Measurements from ENCODE around the gene BHMT2.

Gene BHMT2

GRCh38 chr5:79120221-79120620 is 50.7 kb downstream of the BHMT2 start:
- no peak for DNase-seq
- Mint-ChIP-seq H3K27me3 (peaks cover 4% of the 10 kb centered on the region), H3K4me1 (ENCODE audit: low read depth) (peaks cover 3% of the 10 kb centered on the region), H3K4me3 (no peak overlapping the region), H3K36me3 (ENCODE audit: low read depth) (no peaks in the 10 kb centered on the region), H3K9me3 (no peaks in the 10 kb centered on the region), H3K27ac (no peak overlapping the region)

- no peaks in the 10 kb centered on the region for H3K9me3 Mint-ChIP-seq
- DNase-seq, result no peak
- H3K4me1 Mint-ChIP-seq (ENCODE audit: low read depth), result peaks cover 3% of the 10 kb centered on the region
- no peak overlapping the region for H3K4me3 Mint-ChIP-seq
- no peak overlapping the region for H3K27ac Mint-ChIP-seq
- H3K36me3 Mint-ChIP-seq (ENCODE audit: low read depth), result no peaks in the 10 kb centered on the region
- H3K27me3 Mint-ChIP-seq, result peaks cover 2% of the 10 kb centered on the region
Measured at GRCh38 chr5:79122973-79123372, 53.4 kb downstream of the BHMT2 start.

- Mint-ChIP-seq H3K36me3 (ENCODE audit: low read depth) (no peaks in the 10 kb centered on the region), H3K27ac (no peak overlapping the region), H3K9me3 (no peaks in the 10 kb centered on the region), H3K4me3 (no peak overlapping the region), H3K27me3 (peaks cover 2% of the 10 kb centered on the region), H3K4me1 (ENCODE audit: low read depth) (peaks cover 3% of the 10 kb centered on the region)
- DNase-seq, result no peak
Measured at GRCh38 chr5:79124607-79125006, 55.0 kb downstream of the BHMT2 start.

- no peaks in the 10 kb centered on the region for H3K9me3 Mint-ChIP-seq
- no peak overlapping the region for H3K4me3 Mint-ChIP-seq
- no peaks in the 10 kb centered on the region for H3K36me3 Mint-ChIP-seq (ENCODE audit: low read depth)
- no peaks in the 10 kb centered on the region for H3K27me3 Mint-ChIP-seq
- H3K4me1 Mint-ChIP-seq (ENCODE audit: low read depth), result peaks cover 17% of the 10 kb centered on the region
- H3K27ac Mint-ChIP-seq, result no peak overlapping the region
- no peak for DNase-seq
Measured at GRCh38 chr5:79130781-79131180, 61.2 kb downstream of the BHMT2 start.

GRCh38 chr5:79133121-79133656 is 63.6 kb downstream of the BHMT2 start:
- H3K27ac Mint-ChIP-seq, result peak overlapping the region; percentile 44
- H3K27me3 Mint-ChIP-seq, result no peaks in the 10 kb centered on the region
- no peaks in the 10 kb centered on the region for H3K36me3 Mint-ChIP-seq (ENCODE audit: low read depth)
- no peak for DNase-seq
- peaks cover 18% of the 10 kb centered on the region for H3K4me1 Mint-ChIP-seq (ENCODE audit: low read depth)
- H3K4me3 Mint-ChIP-seq, result peak overlapping the region; percentile 48
- H3K9me3 Mint-ChIP-seq, result no peaks in the 10 kb centered on the region

GRCh38 chr5:79133657-79134451 is 64.3 kb downstream of the BHMT2 start:
- Mint-ChIP-seq H3K4me3 (peak overlapping the region; percentile 48), H3K9me3 (no peaks in the 10 kb centered on the region)

GRCh38 chr5:79135790-79136553 is 66.4 kb downstream of the BHMT2 start:
- H3K27me3 Mint-ChIP-seq, result no peaks in the 10 kb centered on the region
- peaks cover 8% of the 10 kb centered on the region for H3K9me3 Mint-ChIP-seq
- no peak overlapping the region for H3K27ac Mint-ChIP-seq
- no peak overlapping the region for H3K4me3 Mint-ChIP-seq
- peaks cover 18% of the 10 kb centered on the region for H3K4me1 Mint-ChIP-seq (ENCODE audit: low read depth)
- no peak for DNase-seq
- H3K36me3 Mint-ChIP-seq (ENCODE audit: low read depth), result no peaks in the 10 kb centered on the region

More at GRCh38 chr5:79133657-79134451, 64.3 kb downstream of the BHMT2 start:
- no peaks in the 10 kb centered on the region for H3K27me3 Mint-ChIP-seq
- DNase-seq, result peak; percentile 74
- peaks cover 18% of the 10 kb centered on the region for H3K4me1 Mint-ChIP-seq (ENCODE audit: low read depth)
- H3K27ac Mint-ChIP-seq, result peak overlapping the region; percentile 85
- H3K36me3 Mint-ChIP-seq (ENCODE audit: low read depth), result no peaks in the 10 kb centered on the region

- Mint-ChIP-seq H3K9me3 (peaks cover 9% of the 10 kb centered on the region), H3K27ac (no peak overlapping the region), H3K27me3 (no peaks in the 10 kb centered on the region), H3K4me3 (no peak overlapping the region), H3K4me1 (ENCODE audit: low read depth) (peaks cover 18% of the 10 kb centered on the region), H3K36me3 (ENCODE audit: low read depth) (no peaks in the 10 kb centered on the region)
- DNase-seq, result no peak
Measured at GRCh38 chr5:79136618-79137017, 67.1 kb downstream of the BHMT2 start.

Data from activated T-cell treated with anti-CD3 and anti-CD28 coated beads, Interleukin-2, amount 50 U/mL, for 24 hours (primary cell).